HepG2 (cell line): ENCODE measurements around the gene UQCC5. TPM values are rescaled to one million over a fixed set of nuclear protein-coding genes. Genes with fewer than 3 reads are reported as not detected.

ENCODE experiments used
- ATAC-seq: fragments of 200-7000 bp; cut with Tn5 transposase; 3 replicates; pipeline ENCODE4 v1.9.1; 2020; ENCODE audit warnings: mild to moderate bottlenecking, moderate library complexity
- BruUV-seq: library from RNA; stranded (reverse); fragments of 400-500 nt; replicated peaks from 2 replicates; lab custom pipeline; 2021; lab: Mats Ljungman, UMichigan
- CTCF ChIA-PET: fragments of 300-600 bp; formaldehyde crosslinking; extraction: SDS; loops from one replicate; lab custom pipeline; 2021; ENCODE audit warnings: low total read pairs, inconsistent platforms, low intra/inter-chr PET ratio; lab: Yijun Ruan, JAX
- POLR2A ChIA-PET: fragments of 350-600 bp; sonication (Branson Sonifier 250); formaldehyde crosslinking; loops from one replicate; lab custom pipeline; 2020; ENCODE audit warnings: antibody characterized with exemption, inconsistent platforms; lab: Yijun Ruan, JAX
- DNase-seq: peaks from one replicate; pipeline ENCODE4 v3.0.0-alpha.2; 2015; ENCODE audit warnings: low spot score
- FAIRE-seq: peaks from 3 replicates; lab custom pipeline; 2011; peaks lifted over from hg19 to GRCh38; lab: Jason Lieb, UNC
- H2AFZ ChIP-seq: one replicate; pipeline ENCODE4 v1.6.1; 2011; ENCODE audit warnings: low read length, inconsistent platforms
- H3K27ac ChIP-seq: fragments of 300-600 bp; 3 replicates; pipeline ENCODE4 v1.8.0; 2011; ENCODE audit warnings: mixed run types, mild to moderate bottlenecking, mixed read lengths, low read length, inconsistent platforms; ENCODE audit not compliant: insufficient read depth; ENCODE audit errors: extremely low read length
- H3K27me3 ChIP-seq, 2 experiments: fragments of 200-600 bp in 1 of 2; 2 replicates in 1 of 2; 3 replicates in 1 of 2; pipeline versions ENCODE4 v1.6.0 to v1.8.0; 2011; ENCODE audit warnings: low read length in 2 of 2, mild to moderate bottlenecking in 2 of 2, moderate library complexity in 2 of 2, inconsistent platforms in 1 of 2; ENCODE audit not compliant: insufficient read depth in 2 of 2, control insufficient read depth in 1 of 2
- H3K36me3 ChIP-seq, 2 experiments: fragments of 200-600 bp in 1 of 2; replicated peaks in 1 of 2; 2 replicates in 1 of 2; 3 replicates in 1 of 2; pipeline versions ENCODE4 v1.5.1 to v1.8.0; 2011; ENCODE audit warnings: low read length in 2 of 2, inconsistent platforms in 1 of 2; ENCODE audit not compliant: insufficient read depth in 2 of 2, control insufficient read depth in 1 of 2
- H3K4me1 ChIP-seq: 2 replicates; pipeline ENCODE4 v1.5.1; 2012; ENCODE audit warnings: low read length, inconsistent platforms; ENCODE audit not compliant: insufficient read depth
- H3K4me2 ChIP-seq: 2 replicates; pipeline ENCODE4 v1.6.0; 2011; ENCODE audit warnings: low read depth, low read length, inconsistent platforms
- H3K4me3 ChIP-seq, 3 experiments: fragments of 200-600 bp in 1 of 3; sonication (generic), shearing (Covaris generic) in 1 of 3; replicated peaks in 1 of 3; 2 replicates each; pipeline ENCODE4 v1.5.1; 2011 to 2016; ENCODE audit warnings: low read length in 3 of 3, inconsistent platforms in 2 of 3, low read depth in 2 of 3, mild to moderate bottlenecking in 2 of 3, control low read depth in 1 of 3, mixed read lengths in 1 of 3; ENCODE audit not compliant: insufficient read depth in 1 of 3
- H3K79me2 ChIP-seq: one replicate; pipeline ENCODE4 v1.6.1; 2011; ENCODE audit warnings: low read length, inconsistent platforms; ENCODE audit not compliant: insufficient read depth
- H3K9ac ChIP-seq: 2 replicates; pipeline ENCODE4 v1.6.0; 2011; ENCODE audit warnings: mild to moderate bottlenecking, low read depth, low read length, inconsistent platforms; ENCODE audit not compliant: insufficient read depth
- H3K9me3 ChIP-seq: 2 replicates; pipeline ENCODE4 v1.5.1; 2012; ENCODE audit warnings: mild to moderate bottlenecking, low read length
- H4K20me1 ChIP-seq: 2 replicates; pipeline ENCODE4 v1.6.0; 2011; ENCODE audit warnings: inconsistent platforms, mild to moderate bottlenecking, low read length, moderate library complexity; ENCODE audit not compliant: insufficient read depth
- CBX1 ChIP-seq: IDR thresholded peaks from one replicate; pipeline ENCODE4 v1.6.1; 2016; ENCODE audit warnings: antibody characterized with exemption, low read depth
- GATA4 ChIP-seq: sonication (generic); IDR thresholded peaks from 2 replicates; pipeline ENCODE4 v1.6.1; 2016; ENCODE audit warnings: antibody characterized with exemption, low read depth, borderline replicate concordance
- HCFC1 ChIP-seq: fragments of 150-350 bp; IDR thresholded peaks from 2 replicates; pipeline ENCODE4 v1.6.1; 2014; ENCODE audit warnings: low read depth, low read length
- KMT2B ChIP-seq: IDR thresholded peaks from 2 replicates; pipeline ENCODE4 v1.6.1; 2016; ENCODE audit warnings: missing genetic modification reagents, missing compliant biosample characterization
- MXD4 ChIP-seq: IDR thresholded peaks from 2 replicates; pipeline ENCODE4 v1.6.1; 2016; ENCODE audit warnings: mild to moderate bottlenecking, missing biosample characterization, missing genetic modification reagents
- ZBTB1 ChIP-seq: sonication (generic); formaldehyde crosslinking; IDR thresholded peaks from 2 replicates; pipeline ENCODE4 v1.4.0; 2020; ENCODE audit warnings: missing genetic modification reagents, borderline replicate concordance
- ZNF205 ChIP-seq: IDR thresholded peaks from 2 replicates; pipeline ENCODE4 v1.6.1; 2018; ENCODE audit warnings: missing biosample characterization, missing genetic modification reagents
- WGBS: methylation state at CpG from one replicate; pipeline ENCODE4 v1.1.6; 2017; ENCODE audit warnings: low lambda C conversion rate; 5-methylcytosine and 5-hydroxymethylcytosine counted together
- in situ Hi-C: cut with HindIII; loops from 2 replicates; pipeline ENCODE4 v1.10.0; 2017; ENCODE audit warnings: low pct_unique_long_range_greater_than_20kb; ENCODE audit not compliant: extremely low pct_ligation_motif_present
- intact Hi-C: fragments of 100-400 bp; cut with micrococcal nuclease; formaldehyde crosslinking; loops from one replicate; pipeline ENCODE4 v1.10.0; 2022; ENCODE audit not compliant: unreplicated experiment
- polyA plus RNA-seq, 8 experiments: library from polyadenylated mRNA; depleted of rRNA in 3 of 8; stranded (reverse) in 7 of 8; unstranded in 1 of 8; fragments of >200 nt; fragmentation: Illumina TruSeq in 4 of 8; extraction: Trizol in 4 of 8; gene quantifications; 2 replicates each; pipeline versions ENCODE4 v1.2.1 to v1.2.3, GENCODE V29; 2011 to 2016; ENCODE audit warnings: low read depth in 4 of 8, missing spikeins in 1 of 8, mixed read lengths in 1 of 8; ENCODE audit not compliant: insufficient read depth in 1 of 8
- total RNA-seq, 5 experiments: library from RNA; depleted of rRNA; stranded (reverse); fragments of >200 nt; fragmentation: Illumina TruSeq; extraction: Trizol; gene quantifications; 2 replicates each; pipeline ENCODE4 v1.2.3, GENCODE V29; 2016; ENCODE audit warnings: low read depth in 1 of 5
- TF ChIP-seq, protein P1 (sequence below): sonication (generic); formaldehyde crosslinking; IDR thresholded peaks from 2 replicates; pipeline ENCODE4 v1.4.0; 2020; ENCODE audit warnings: mild to moderate bottlenecking, missing genetic modification reagents
- TF ChIP-seq, protein P2 (sequence below): sonication (generic); formaldehyde crosslinking; IDR thresholded peaks from one replicate; pipeline ENCODE4 v1.5.1; 2020; ENCODE audit warnings: mild to moderate bottlenecking, missing genetic modification reagents; ENCODE audit errors: not compliant biosample characterization

Gene UQCC5
- total and polyA plus RNA-seq, 2 of the 13 experiments (the other 11 are each of a cell fraction or from before 2014, with no cell fraction given), result 15.4 to 29.5 TPM

DNA sequence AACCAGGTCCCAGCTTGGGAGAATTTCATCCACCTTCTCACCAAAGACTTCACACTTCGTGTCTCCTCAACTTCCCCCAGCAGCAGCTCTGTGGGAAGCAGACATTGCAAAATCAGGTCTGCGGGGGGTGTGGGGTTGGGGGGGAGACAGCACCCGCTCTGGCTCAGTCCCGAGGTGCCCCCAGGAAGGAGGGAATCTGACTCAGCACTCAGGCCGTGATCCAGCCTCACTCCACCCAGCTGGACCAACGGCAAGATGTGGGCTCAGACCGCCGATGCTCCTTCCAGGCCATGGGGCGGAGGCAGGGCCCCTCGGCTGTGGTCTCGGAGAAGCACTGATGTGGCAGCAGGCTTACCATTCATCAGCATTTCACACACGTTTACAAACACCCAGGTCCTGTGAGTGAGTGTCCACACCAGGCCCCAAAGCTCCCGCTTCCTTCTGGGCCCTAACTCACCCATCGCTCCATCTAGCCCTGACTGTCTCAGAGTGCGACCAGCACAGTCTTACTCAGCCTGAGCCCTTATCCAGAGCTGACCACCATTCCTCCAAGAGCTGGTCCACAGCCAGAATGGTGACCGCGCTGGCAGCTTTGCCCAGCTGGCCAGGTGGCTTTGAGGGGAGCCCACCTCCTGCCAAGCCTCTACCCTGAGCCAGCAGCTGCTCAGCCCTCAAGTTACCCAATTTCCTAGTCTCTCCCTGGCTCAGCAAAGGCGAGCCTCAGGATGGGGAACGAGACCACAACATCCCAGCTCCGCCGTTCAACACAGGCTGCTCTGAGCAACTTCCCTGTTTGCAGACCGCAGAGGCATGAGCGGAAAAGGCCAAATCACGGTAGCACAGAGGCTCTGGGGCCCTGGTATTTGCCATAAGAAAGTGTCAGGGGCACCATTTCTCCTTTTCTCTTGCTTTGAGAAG lies 38.0 kb upstream of the UQCC5 start:
- ATAC-seq (no peak), DNase-seq (no peak), FAIRE-seq (no peak)
- WGBS, result 48% methylated on average over 9 of the region's 24 CpGs
- Histone ChIP-seq H3K36me3 (no peaks in the 10 kb centered on the region), H3K27ac (no peak overlapping the region), H3K4me1 (peaks cover 23% of the 10 kb centered on the region), H3K4me2 (no peak overlapping the region), H3K79me2 (no peaks in the 10 kb centered on the region), H3K4me3 (no peak overlapping the region), H3K9me3 (no peaks in the 10 kb centered on the region), H3K9ac (no peak overlapping the region), H4K20me1 (no peaks in the 10 kb centered on the region), H3K27me3 (peaks cover 11 to 50% of the 10 kb centered on the region in 2 experiments; a peak in 4 of 5 replicates), H2AFZ (no peak overlapping the region)
- ChIA-PET CTCF (no interaction called here), POLR2A (interaction anchor here (1.2 kb wide), 1 partner anchor 9 kb away, joined by 3 read pairs; no protein-coding TSS in a partner anchor)
- intact Hi-C loops (no loop called here), in situ Hi-C loops (no loop called here)
- TF ChIP-seq, protein P1, sequence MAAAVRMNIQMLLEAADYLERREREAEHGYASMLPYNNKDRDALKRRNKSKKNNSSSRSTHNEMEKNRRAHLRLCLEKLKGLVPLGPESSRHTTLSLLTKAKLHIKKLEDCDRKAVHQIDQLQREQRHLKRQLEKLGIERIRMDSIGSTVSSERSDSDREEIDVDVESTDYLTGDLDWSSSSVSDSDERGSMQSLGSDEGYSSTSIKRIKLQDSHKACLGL (CRISPR knock-in tag), result no peak
- TF ChIP-seq HCFC1 (no peak), GATA4 (no peak)
- BruUV-seq, result no TSS peak

DNA sequence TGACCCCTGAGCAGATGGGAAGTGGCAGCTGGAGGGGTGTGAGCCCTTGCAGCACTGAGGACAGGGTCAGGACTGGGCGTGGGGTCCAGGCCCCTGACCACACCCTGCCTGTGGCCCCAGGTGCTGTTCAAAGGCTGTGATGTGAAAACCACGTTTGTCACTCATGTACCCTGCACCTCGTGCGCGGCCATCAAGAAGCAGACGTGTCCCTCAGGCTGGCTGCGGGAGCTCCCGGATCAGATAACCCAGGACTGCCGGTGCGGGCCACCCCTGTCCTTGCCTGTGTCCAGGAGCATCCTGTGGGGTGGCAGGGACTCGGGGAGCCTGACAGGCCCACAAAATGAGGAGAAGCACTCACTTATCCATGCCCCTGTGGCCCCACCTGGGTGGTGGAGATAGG lies 35.4 kb upstream of the UQCC5 start:
- Histone ChIP-seq H3K27ac (no peak overlapping the region), H3K36me3 (no peaks in the 10 kb centered on the region), H3K27me3 (peaks cover 15 to 66% of the 10 kb centered on the region in 2 experiments; a peak in 4 of 5 replicates), H3K4me2 (no peak overlapping the region), H2AFZ (no peak overlapping the region), H3K79me2 (no peaks in the 10 kb centered on the region), H3K9ac (no peak overlapping the region), H3K4me1 (peaks cover 12% of the 10 kb centered on the region), H3K9me3 (no peaks in the 10 kb centered on the region), H3K4me3 (no peak overlapping the region), H4K20me1 (no peaks in the 10 kb centered on the region)
- DNase-seq (no peak), FAIRE-seq (no peak), ATAC-seq (peak; percentile 9; the same call in 1 of the 3 replicates)
- CTCF ChIA-PET, result no interaction called here
- in situ Hi-C loops, result no loop called here
- 10% methylated on average over 6 of the region's 11 CpGs for WGBS
- intact Hi-C loops, result no loop called here
- POLR2A ChIA-PET, result no interaction called here
- BruUV-seq, result no TSS peak
- TF ChIP-seq ZNF205 (no peak), ZBTB1 (CRISPR knock-in tag) (no peak), KMT2B (CRISPR knock-in tag) (no peak), MXD4 (CRISPR knock-in tag) (no peak), CBX1 (no peak)
- TF ChIP-seq, protein P2, sequence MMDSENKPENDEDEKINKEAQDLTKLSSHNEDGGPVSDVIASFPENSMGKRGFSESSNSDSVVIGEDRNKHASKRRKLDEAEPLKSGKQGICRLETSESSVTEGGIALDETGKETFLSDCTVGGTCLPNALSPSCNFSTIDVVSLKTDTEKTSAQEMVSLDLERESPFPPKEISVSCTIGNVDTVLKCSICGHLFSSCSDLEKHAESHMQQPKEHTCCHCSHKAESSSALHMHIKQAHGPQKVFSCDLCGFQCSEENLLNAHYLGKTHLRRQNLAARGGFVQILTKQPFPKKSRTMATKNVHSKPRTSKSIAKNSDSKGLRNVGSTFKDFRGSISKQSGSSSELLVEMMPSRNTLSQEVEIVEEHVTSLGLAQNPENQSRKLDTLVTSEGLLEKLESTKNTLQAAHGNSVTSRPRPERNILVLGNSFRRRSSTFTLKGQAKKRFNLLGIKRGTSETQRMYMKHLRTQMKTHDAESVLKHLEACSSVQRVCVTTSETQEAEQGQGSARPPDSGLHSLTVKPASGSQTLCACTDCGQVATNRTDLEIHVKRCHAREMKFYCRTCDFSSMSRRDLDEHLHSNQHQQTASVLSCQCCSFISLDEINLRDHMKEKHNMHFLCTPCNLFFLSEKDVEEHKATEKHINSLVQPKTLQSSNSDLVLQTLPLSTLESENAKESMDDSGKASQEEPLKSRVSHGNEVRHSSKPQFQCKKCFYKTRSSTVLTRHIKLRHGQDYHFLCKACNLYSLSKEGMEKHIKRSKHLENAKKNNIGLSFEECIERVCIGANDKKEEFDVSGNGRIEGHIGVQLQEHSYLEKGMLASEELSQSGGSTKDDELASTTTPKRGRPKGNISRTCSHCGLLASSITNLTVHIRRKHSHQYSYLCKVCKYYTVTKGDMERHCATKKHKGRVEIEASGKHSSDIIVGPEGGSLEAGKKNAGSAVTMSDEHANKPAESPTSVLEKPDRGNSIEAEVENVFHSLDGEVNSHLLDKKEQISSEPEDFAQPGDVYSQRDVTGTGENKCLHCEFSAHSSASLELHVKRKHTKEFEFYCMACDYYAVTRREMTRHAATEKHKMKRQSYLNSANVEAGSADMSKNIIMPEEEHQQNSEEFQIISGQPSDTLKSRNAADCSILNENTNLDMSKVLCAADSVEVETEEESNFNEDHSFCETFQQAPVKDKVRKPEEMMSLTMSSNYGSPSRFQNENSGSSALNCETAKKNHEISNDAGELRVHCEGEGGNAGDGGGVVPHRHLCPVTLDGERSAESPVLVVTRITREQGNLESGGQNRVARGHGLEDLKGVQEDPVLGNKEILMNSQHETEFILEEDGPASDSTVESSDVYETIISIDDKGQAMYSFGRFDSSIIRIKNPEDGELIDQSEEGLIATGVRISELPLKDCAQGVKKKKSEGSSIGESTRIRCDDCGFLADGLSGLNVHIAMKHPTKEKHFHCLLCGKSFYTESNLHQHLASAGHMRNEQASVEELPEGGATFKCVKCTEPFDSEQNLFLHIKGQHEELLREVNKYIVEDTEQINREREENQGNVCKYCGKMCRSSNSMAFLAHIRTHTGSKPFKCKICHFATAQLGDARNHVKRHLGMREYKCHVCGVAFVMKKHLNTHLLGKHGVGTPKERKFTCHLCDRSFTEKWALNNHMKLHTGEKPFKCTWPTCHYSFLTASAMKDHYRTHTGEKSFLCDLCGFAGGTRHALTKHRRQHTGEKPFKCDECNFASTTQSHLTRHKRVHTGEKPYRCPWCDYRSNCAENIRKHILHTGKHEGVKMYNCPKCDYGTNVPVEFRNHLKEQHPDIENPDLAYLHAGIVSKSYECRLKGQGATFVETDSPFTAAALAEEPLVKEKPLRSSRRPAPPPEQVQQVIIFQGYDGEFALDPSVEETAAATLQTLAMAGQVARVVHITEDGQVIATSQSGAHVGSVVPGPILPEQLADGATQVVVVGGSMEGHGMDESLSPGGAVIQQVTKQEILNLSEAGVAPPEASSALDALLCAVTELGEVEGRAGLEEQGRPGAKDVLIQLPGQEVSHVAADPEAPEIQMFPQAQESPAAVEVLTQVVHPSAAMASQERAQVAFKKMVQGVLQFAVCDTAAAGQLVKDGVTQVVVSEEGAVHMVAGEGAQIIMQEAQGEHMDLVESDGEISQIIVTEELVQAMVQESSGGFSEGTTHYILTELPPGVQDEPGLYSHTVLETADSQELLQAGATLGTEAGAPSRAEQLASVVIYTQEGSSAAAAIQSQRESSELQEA, result no peak
